NOMO-1 (cell line): ENCODE results near the gene TES.
"Not testable (repeated sequence)": the region's sequence is repeated elsewhere in the genome, so short reads cannot be mapped to it uniquely, and the experiment has no call there.

Experiments used
- DNase-seq, 2 experiments: peaks; one replicate each; lab custom pipeline; 2025; ENCODE audit not compliant: unreplicated experiment in 2 of 2; lab: John Stamatoyannopoulos, UW

The TES gene

GRCh38 chr7:116210345-116211005 is at the start of gene TES:
Gene TES (plus strand): TSS chr7:116210539. CDS start chr7:116210708, 169 bp downstream.
- DNase-seq: peak; percentile 33 to 51

GRCh38 chr7:116161728-116162127 is 48.6 kb upstream of the TES start:
- DNase-seq: no peak

GRCh38 chr7:116162254-116162653 is 48.1 kb upstream of the TES start:
- DNase-seq: no peak

- DNase-seq: no peak
Measured at GRCh38 chr7:116162992-116163391, 47.3 kb upstream of the TES start.

- DNase-seq: no peak
Measured at GRCh38 chr7:116164552-116165306, 45.6 kb upstream of the TES start.

- DNase-seq: peak; percentile 65 to 82
Measured at GRCh38 chr7:116165717-116166116, 44.6 kb upstream of the TES start.

- no peak for DNase-seq
Measured at GRCh38 chr7:116166156-116166555, 44.2 kb upstream of the TES start.

GRCh38 chr7:116167177-116167576 is 43.2 kb upstream of the TES start:
- peak in 1 of 2 experiments; percentile 3 for DNase-seq

GRCh38 chr7:116169060-116169459 is 41.3 kb upstream of the TES start:
- DNase-seq: no peak

- DNase-seq: no peak
Measured at GRCh38 chr7:116170180-116170579, 40.2 kb upstream of the TES start.

GRCh38 chr7:116171094-116171493 is 39.2 kb upstream of the TES start:
- DNase-seq: no peak

GRCh38 chr7:116172353-116172752 is 38.0 kb upstream of the TES start:
- no peak for DNase-seq

GRCh38 chr7:116173051-116174028 is 37.0 kb upstream of the TES start:
- peak; percentile 0 to 37 for DNase-seq

- not testable (repeated sequence) for DNase-seq
Measured at GRCh38 chr7:116175095-116175494, 35.2 kb upstream of the TES start.

GRCh38 chr7:116176226-116176625 is 34.1 kb upstream of the TES start:
- no peak for DNase-seq

GRCh38 chr7:116177009-116177408 is 33.3 kb upstream of the TES start:
- no peak for DNase-seq

GRCh38 chr7:116180302-116180701 is 30.0 kb upstream of the TES start:
- peak; percentile 12 to 42 for DNase-seq

GRCh38 chr7:116182023-116182422 is 28.3 kb upstream of the TES start:
- no peak for DNase-seq

GRCh38 chr7:116185450-116185849 is 24.9 kb upstream of the TES start:
- no peak for DNase-seq

- DNase-seq: no peak
Measured at GRCh38 chr7:116185956-116186355, 24.4 kb upstream of the TES start.

- no peak for DNase-seq
Measured at GRCh38 chr7:116187400-116187799, 22.9 kb upstream of the TES start.
